Measurements from ENCODE around the gene UGGT2. TPM values are rescaled to one million over a fixed set of nuclear protein-coding genes. Genes with fewer than 3 reads are reported as not detected.
"Not testable (repeated sequence)": the region's sequence is repeated elsewhere in the genome, so short reads cannot be mapped to it uniquely, and the experiment has no call there.

Gene UGGT2
- total and polyA plus RNA-seq, 2 donors (not counting 1 experiment from before 2014, with no cell fraction given): 0.39 to 6.7 TPM

- H3K27ac Mint-ChIP-seq: no peak overlapping the region
- no peak for TF ChIP-seq EZH2 (IDR thresholded peaks at IDR 0.05; ENCODE audit: borderline replicate concordance, insufficient read depth, low read depth, low read length, poor library complexity, severe bottlenecking)
- no peak for TF ChIP-seq CTCF (IDR thresholded peaks at IDR 0.05)
- ChIA-PET CTCF (no interaction called here), POLR2A (no interaction called here)
- Histone ChIP-seq H3K4me3 (ENCODE audit: control extremely low read depth in 1 of 5, extremely low read depth in 1 of 5, insufficient read depth in 1 of 5, low read depth in 2 of 5, low read length in 4 of 5) (no peak overlapping the region), H3K36me3 (replicated peaks in 1 of 2; ENCODE audit: control extremely low read depth in 1 of 2, control insufficient read depth in 1 of 2, extremely low read depth in 1 of 2, insufficient read depth in 2 of 2, low read length in 1 of 2) (no peaks in the 10 kb centered on the region), H3K4me1 (ENCODE audit: control insufficient read depth in 2 of 2, insufficient read depth in 2 of 2, low read length in 2 of 2) (no peaks in the 10 kb centered on the region), H2AFZ (ENCODE audit: insufficient read depth, low read depth, low read length, poor library complexity, severe bottlenecking) (no peak overlapping the region), H4K20me1 (ENCODE audit: control insufficient read depth, insufficient read depth, low read length, poor library complexity, severe bottlenecking) (no peaks in the 10 kb centered on the region), H3K79me2 (ENCODE audit: control insufficient read depth, insufficient read depth, low read length) (no peaks in the 10 kb centered on the region), H3K4me2 (replicated peaks; ENCODE audit: low read depth, low read length, poor library complexity, severe bottlenecking) (no peak overlapping the region), H3K27me3 (replicated peaks in 1 of 4; ENCODE audit: control extremely low read depth in 1 of 4, control insufficient read depth in 3 of 4, insufficient read depth in 4 of 4, low read length in 3 of 4) (no peaks in the 10 kb centered on the region), H3K9ac (ENCODE audit: low read length) (no peak overlapping the region), H3K9me3 (ENCODE audit: control extremely low read depth in 1 of 3, control insufficient read depth in 2 of 3, insufficient read depth in 1 of 3, low read length in 2 of 3) (peaks cover under 1 to 24% (median 7%) of the 10 kb centered on the region in 3 donors), H3K27ac (ENCODE audit: low read length in 2 of 2) (no peak overlapping the region)
- H3K4me1 Mint-ChIP-seq: no peaks in the 10 kb centered on the region
- no peak for ATAC-seq (ENCODE audit: low read depth)
- intact Hi-C loops (cut with micrococcal nuclease): no loop called here
- H3K27me3 Mint-ChIP-seq: no peaks in the 10 kb centered on the region
- peaks cover 10% of the 10 kb centered on the region for H3K9me3 Mint-ChIP-seq (ENCODE audit: insufficient read depth)
- H3K4me3 Mint-ChIP-seq: no peak overlapping the region
- WGBS (ENCODE audit: insufficient coverage): 98% methylated on average over 30 of the region's 44 CpGs
- DNase-seq: no peak
Measured at GRCh38 chr13:95931300-95932025, 121.7 kb downstream of the UGGT2 start.

- Histone ChIP-seq H3K9ac (ENCODE audit: low read length) (no peak overlapping the region), H2AFZ (ENCODE audit: insufficient read depth, low read depth, low read length, poor library complexity, severe bottlenecking) (no peak overlapping the region), H4K20me1 (ENCODE audit: control insufficient read depth, insufficient read depth, low read length, poor library complexity, severe bottlenecking) (no peaks in the 10 kb centered on the region), H3K36me3 (replicated peaks in 1 of 2; ENCODE audit: control extremely low read depth in 1 of 2, control insufficient read depth in 1 of 2, extremely low read depth in 1 of 2, insufficient read depth in 2 of 2, low read length in 1 of 2) (no peaks in the 10 kb centered on the region), H3K27me3 (replicated peaks in 1 of 4; ENCODE audit: control extremely low read depth in 1 of 4, control insufficient read depth in 3 of 4, insufficient read depth in 4 of 4, low read length in 3 of 4) (no peaks in the 10 kb centered on the region), H3K79me2 (ENCODE audit: control insufficient read depth, insufficient read depth, low read length) (no peaks in the 10 kb centered on the region), H3K9me3 (ENCODE audit: control extremely low read depth in 1 of 3, control insufficient read depth in 2 of 3, insufficient read depth in 1 of 3, low read length in 2 of 3) (peaks cover 1 to 20% (median 4%) of the 10 kb centered on the region in 3 donors), H3K27ac (ENCODE audit: low read length in 2 of 2) (no peak overlapping the region), H3K4me2 (replicated peaks; ENCODE audit: low read depth, low read length, poor library complexity, severe bottlenecking) (no peak overlapping the region), H3K4me3 (ENCODE audit: control extremely low read depth in 1 of 5, extremely low read depth in 1 of 5, insufficient read depth in 1 of 5, low read depth in 2 of 5, low read length in 4 of 5) (no peak overlapping the region), H3K4me1 (ENCODE audit: control insufficient read depth in 2 of 2, insufficient read depth in 2 of 2, low read length in 2 of 2) (no peaks in the 10 kb centered on the region)
- no CpG with 5 or more reads among the region's 3 CpGs for WGBS (ENCODE audit: insufficient coverage)
- H3K4me3 Mint-ChIP-seq: no peak overlapping the region
- intact Hi-C loops (cut with micrococcal nuclease): no loop called here
- ChIA-PET CTCF (no interaction called here), POLR2A (no interaction called here)
- DNase-seq: no peak
- H3K27ac Mint-ChIP-seq: no peak overlapping the region
- TF ChIP-seq CTCF (IDR thresholded peaks at IDR 0.05) (no peak), EZH2 (IDR thresholded peaks at IDR 0.05; ENCODE audit: borderline replicate concordance, insufficient read depth, low read depth, low read length, poor library complexity, severe bottlenecking) (no peak)
- no peaks in the 10 kb centered on the region for H3K27me3 Mint-ChIP-seq
- H3K9me3 Mint-ChIP-seq (ENCODE audit: insufficient read depth): peaks cover 6% of the 10 kb centered on the region
- ATAC-seq (ENCODE audit: low read depth): no peak
- H3K4me1 Mint-ChIP-seq: no peaks in the 10 kb centered on the region
Measured at GRCh38 chr13:95929430-95929829, 123.8 kb downstream of the UGGT2 start.

- peaks cover 1 to 20% (median 4%) of the 10 kb centered on the region in 3 donors for H3K9me3 ChIP-seq (ENCODE audit: control extremely low read depth in 1 of 3, control insufficient read depth in 2 of 3, insufficient read depth in 1 of 3, low read length in 2 of 3)
- H3K9me3 Mint-ChIP-seq (ENCODE audit: insufficient read depth); ATAC-seq (ENCODE audit: low read depth); H3K79me2 ChIP-seq (ENCODE audit: control insufficient read depth, insufficient read depth, low read length); H3K9ac ChIP-seq (ENCODE audit: low read length); H3K4me2 ChIP-seq (replicated peaks; ENCODE audit: low read depth, low read length, poor library complexity, severe bottlenecking); H3K27ac Mint-ChIP-seq; H3K27me3 ChIP-seq (replicated peaks in 1 of 4; ENCODE audit: control extremely low read depth in 1 of 4, control insufficient read depth in 3 of 4, insufficient read depth in 4 of 4, low read length in 3 of 4); DNase-seq; H3K36me3 ChIP-seq (replicated peaks in 1 of 2; ENCODE audit: control extremely low read depth in 1 of 2, control insufficient read depth in 1 of 2, extremely low read depth in 1 of 2, insufficient read depth in 2 of 2, low read length in 1 of 2); H3K4me1 ChIP-seq (ENCODE audit: control insufficient read depth in 2 of 2, insufficient read depth in 2 of 2, low read length in 2 of 2); intact Hi-C loops (cut with micrococcal nuclease); H3K27ac ChIP-seq (ENCODE audit: low read length in 2 of 2); H2AFZ ChIP-seq (ENCODE audit: insufficient read depth, low read depth, low read length, poor library complexity, severe bottlenecking); H3K4me3 Mint-ChIP-seq; CTCF ChIA-PET; H3K4me1 Mint-ChIP-seq; POLR2A ChIA-PET; H3K27me3 Mint-ChIP-seq; H4K20me1 ChIP-seq (ENCODE audit: control insufficient read depth, insufficient read depth, low read length, poor library complexity, severe bottlenecking); H3K4me3 ChIP-seq (ENCODE audit: control extremely low read depth in 1 of 5, extremely low read depth in 1 of 5, insufficient read depth in 1 of 5, low read depth in 2 of 5, low read length in 4 of 5): not testable (repeated sequence)
- WGBS (ENCODE audit: insufficient coverage): over 99% methylated on average over 28 of the region's 36 CpGs
Measured at GRCh38 chr13:95928367-95928906, 124.8 kb downstream of the UGGT2 start.
